ENCODE data around the gene ATAD2B.

Gene ATAD2B

DNA sequence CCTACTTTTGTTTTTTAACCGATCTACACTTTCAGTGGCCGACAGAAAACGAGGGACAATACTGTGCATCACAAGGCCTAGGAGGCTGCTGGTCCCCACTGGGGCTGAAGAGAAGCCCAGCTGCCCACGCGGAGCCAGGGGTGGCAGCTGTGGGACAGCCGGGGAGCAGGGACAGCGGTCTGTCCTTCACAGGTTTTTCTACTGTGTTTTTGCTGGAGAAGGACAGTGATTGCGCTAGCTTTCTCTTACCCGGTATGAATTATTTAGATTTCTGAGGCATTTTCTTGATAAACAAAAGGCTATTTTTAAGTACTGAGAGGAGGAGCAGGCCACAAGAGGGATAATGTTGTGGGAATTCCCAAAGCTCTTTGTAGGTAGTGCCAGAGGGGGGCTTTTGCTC is 219.8 kb downstream of the ATAD2B start:
- H3K27ac ChIP-seq (ENCODE audit: insufficient read depth in 1 of 2, low read depth in 1 of 2, low read length in 2 of 2, poor library complexity in 1 of 2, severe bottlenecking in 2 of 2), result no peak overlapping the region
- CTCF ChIA-PET, result no interaction called here
- WGBS (ENCODE audit: insufficient coverage), result 94% methylated on average over 8 of the region's 9 CpGs
- DNase-seq, result no peak
- H3K4me3 ChIP-seq (ENCODE audit: control insufficient read depth in 1 of 7, extremely low read depth in 1 of 7, insufficient read depth in 4 of 7, low read depth in 2 of 7, low read length in 6 of 7), result no peak overlapping the region
- H3K36me3 ChIP-seq (ENCODE audit: control insufficient read depth in 4 of 4, insufficient read depth in 4 of 4, low read length in 3 of 4), result peaks cover 2 to 13% (median 7%) of the 10 kb centered on the region in 4 experiments
- POLR2A ChIA-PET, result no interaction called here
- no peaks in the 10 kb centered on the region for H3K9me3 ChIP-seq (ENCODE audit: control extremely low read depth in 1 of 5, control insufficient read depth in 4 of 5, insufficient read depth in 2 of 5, low read depth in 1 of 5, low read length in 4 of 5)
- H3K4me1 ChIP-seq (ENCODE audit: control extremely low read depth in 1 of 4, control insufficient read depth in 4 of 4, insufficient read depth in 4 of 4, low read length in 3 of 4), result peaks cover 0 to 4% (median 0%) of the 10 kb centered on the region in 4 experiments
- H3K27me3 ChIP-seq (replicated peaks in 2 of 5; ENCODE audit: control insufficient read depth in 4 of 5, insufficient read depth in 5 of 5, low read length in 4 of 5), result no peaks in the 10 kb centered on the region

DNA sequence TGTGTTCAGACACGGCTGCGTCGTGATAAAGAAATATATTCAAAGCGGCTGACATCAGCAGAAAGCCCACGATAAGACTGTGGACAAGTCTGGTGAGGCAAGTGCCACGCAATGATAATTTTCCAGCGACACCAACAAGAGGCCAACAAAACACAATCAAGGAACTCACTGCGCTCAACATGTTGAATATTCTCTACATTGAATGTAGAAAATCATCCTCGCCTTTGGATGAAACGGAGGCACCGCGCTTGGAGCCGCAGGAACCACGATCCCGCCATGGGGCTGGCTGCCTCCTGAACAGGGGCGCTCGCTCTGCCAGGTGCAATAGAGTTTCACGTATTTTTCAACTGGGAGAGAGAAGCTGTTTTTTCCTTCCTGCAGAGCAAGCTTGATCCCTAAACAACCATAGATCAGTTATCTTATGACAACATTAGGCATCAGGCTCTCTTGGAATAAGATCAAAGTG is 220.3 kb downstream of the ATAD2B start:
- Histone ChIP-seq H3K4me3 (ENCODE audit: control insufficient read depth in 1 of 7, extremely low read depth in 1 of 7, insufficient read depth in 4 of 7, low read depth in 2 of 7, low read length in 6 of 7) (no peak overlapping the region), H3K27me3 (replicated peaks in 2 of 5; ENCODE audit: control insufficient read depth in 4 of 5, insufficient read depth in 5 of 5, low read length in 4 of 5) (no peaks in the 10 kb centered on the region), H3K27ac (ENCODE audit: insufficient read depth in 1 of 2, low read depth in 1 of 2, low read length in 2 of 2, poor library complexity in 1 of 2, severe bottlenecking in 2 of 2) (no peak overlapping the region), H3K9me3 (ENCODE audit: control extremely low read depth in 1 of 5, control insufficient read depth in 4 of 5, insufficient read depth in 2 of 5, low read depth in 1 of 5, low read length in 4 of 5) (no peaks in the 10 kb centered on the region), H3K36me3 (ENCODE audit: control insufficient read depth in 4 of 4, insufficient read depth in 4 of 4, low read length in 3 of 4) (peaks cover 0 to 13% (median 7%) of the 10 kb centered on the region in 4 experiments), H3K4me1 (ENCODE audit: control extremely low read depth in 1 of 4, control insufficient read depth in 4 of 4, insufficient read depth in 4 of 4, low read length in 3 of 4) (peaks cover 0 to 4% (median 0%) of the 10 kb centered on the region in 4 experiments)
- ChIA-PET POLR2A (no interaction called here), CTCF (no interaction called here)
- 99% methylated on average over 16 of the region's 18 CpGs for WGBS (ENCODE audit: insufficient coverage)
- no peak for DNase-seq

DNA sequence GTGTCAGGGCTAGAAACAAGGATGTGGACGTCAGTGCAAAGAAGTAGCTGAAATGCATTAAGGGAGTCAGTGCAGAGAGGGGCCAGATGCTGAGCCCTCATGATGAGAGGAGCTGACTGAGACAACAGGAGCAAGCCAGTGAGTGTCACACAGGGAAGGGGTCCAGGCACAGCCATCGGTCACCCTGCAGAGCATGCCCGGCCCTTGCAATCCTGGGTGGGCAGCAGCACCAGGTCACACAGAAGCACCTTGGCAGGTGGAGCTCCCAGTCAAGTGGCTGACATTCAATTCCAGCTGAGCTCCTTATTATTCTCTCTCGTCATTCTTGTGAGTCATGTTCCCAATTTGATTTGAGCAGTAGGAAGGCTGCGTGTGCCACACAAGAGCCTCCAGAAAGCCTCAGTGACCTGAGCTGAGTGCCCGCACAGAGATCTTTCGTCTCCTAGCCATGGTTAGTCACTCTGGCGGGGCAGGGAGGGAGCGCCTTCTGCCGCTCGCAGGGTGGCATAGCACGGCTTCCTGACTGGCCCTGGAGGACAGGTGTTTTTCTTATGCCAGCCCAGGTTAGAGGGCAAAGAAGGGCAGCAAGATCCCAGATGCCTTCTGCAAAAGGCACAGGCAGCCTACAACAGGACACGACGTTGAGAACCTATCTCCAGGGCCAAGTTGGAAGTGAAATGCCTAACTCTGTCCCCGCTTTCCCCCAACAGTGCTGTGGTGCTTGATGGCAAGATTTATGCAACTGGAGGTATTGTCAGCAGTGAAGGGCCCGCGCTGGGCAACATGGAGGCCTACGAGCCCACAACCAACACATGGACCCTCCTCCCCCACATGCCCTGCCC is 220.9 kb downstream of the ATAD2B start:
- Histone ChIP-seq H3K27me3 (replicated peaks in 2 of 5; ENCODE audit: control insufficient read depth in 4 of 5, insufficient read depth in 5 of 5, low read length in 4 of 5) (no peaks in the 10 kb centered on the region), H3K4me1 (ENCODE audit: control extremely low read depth in 1 of 4, control insufficient read depth in 4 of 4, insufficient read depth in 4 of 4, low read length in 3 of 4) (peaks cover 0 to 4% (median 0%) of the 10 kb centered on the region in 4 experiments), H3K9me3 (ENCODE audit: control extremely low read depth in 1 of 5, control insufficient read depth in 4 of 5, insufficient read depth in 2 of 5, low read depth in 1 of 5, low read length in 4 of 5) (no peaks in the 10 kb centered on the region), H3K27ac (ENCODE audit: insufficient read depth in 1 of 2, low read depth in 1 of 2, low read length in 2 of 2, poor library complexity in 1 of 2, severe bottlenecking in 2 of 2) (no peak overlapping the region), H3K36me3 (ENCODE audit: control insufficient read depth in 4 of 4, insufficient read depth in 4 of 4, low read length in 3 of 4) (peaks cover 0 to 13% (median 7%) of the 10 kb centered on the region in 4 experiments), H3K4me3 (ENCODE audit: control insufficient read depth in 1 of 7, extremely low read depth in 1 of 7, insufficient read depth in 4 of 7, low read depth in 2 of 7, low read length in 6 of 7) (no peak overlapping the region)
- POLR2A ChIA-PET, result no interaction called here
- CTCF ChIA-PET, result no interaction called here
- no peak for DNase-seq
- 97% methylated on average over 18 of the region's 18 CpGs for WGBS (ENCODE audit: insufficient coverage)

DNA sequence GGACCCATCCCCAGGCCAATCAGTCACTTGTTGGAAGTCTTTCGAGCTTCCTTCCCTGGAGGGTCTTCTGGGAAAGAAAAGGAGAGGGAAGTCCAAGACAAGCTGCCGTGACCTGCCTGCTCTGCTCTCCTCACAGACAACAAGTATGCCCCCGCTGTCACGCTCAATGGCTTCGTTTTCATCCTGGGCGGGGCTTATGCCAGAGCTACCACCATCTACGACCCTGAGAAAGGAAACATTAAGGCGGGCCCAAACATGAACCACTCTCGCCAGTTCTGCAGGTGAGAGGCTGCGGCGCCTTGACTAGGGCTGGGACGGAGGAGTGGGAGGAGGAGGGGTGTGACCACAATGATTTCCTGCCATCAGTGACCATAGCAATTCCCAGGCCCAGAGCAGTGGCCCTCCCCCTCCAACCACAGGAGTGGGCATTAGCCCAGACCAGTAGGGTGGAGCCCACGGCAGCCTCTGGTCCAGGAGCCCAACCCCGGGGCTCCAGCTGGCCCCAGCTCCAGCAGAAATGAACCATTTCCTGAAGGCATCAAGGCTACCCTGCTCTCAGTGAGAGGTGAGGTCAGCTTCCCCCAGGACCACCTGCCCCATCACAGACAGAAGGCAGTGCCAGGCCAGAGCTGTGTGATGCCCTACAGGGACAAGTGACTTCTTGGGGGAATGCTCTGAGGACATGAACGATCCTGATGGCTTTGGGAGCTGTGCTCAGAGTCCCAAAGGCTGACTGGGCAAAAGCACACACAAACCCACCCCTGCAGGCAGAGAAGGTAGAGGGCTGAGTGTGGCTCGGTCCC is 223.1 kb downstream of the ATAD2B start:
- Histone ChIP-seq H3K4me1 (ENCODE audit: control extremely low read depth in 1 of 4, control insufficient read depth in 4 of 4, insufficient read depth in 4 of 4, low read length in 3 of 4) (peaks cover 0 to 4% (median 0%) of the 10 kb centered on the region in 4 experiments), H3K4me3 (ENCODE audit: control insufficient read depth in 1 of 7, extremely low read depth in 1 of 7, insufficient read depth in 4 of 7, low read depth in 2 of 7, low read length in 6 of 7) (no peak overlapping the region), H3K27me3 (replicated peaks in 2 of 5; ENCODE audit: control insufficient read depth in 4 of 5, insufficient read depth in 5 of 5, low read length in 4 of 5) (no peaks in the 10 kb centered on the region), H3K36me3 (ENCODE audit: control insufficient read depth in 4 of 4, insufficient read depth in 4 of 4, low read length in 3 of 4) (peaks cover 2 to 6% (median 5%) of the 10 kb centered on the region in 4 experiments), H3K27ac (ENCODE audit: insufficient read depth in 1 of 2, low read depth in 1 of 2, low read length in 2 of 2, poor library complexity in 1 of 2, severe bottlenecking in 2 of 2) (no peak overlapping the region), H3K9me3 (ENCODE audit: control extremely low read depth in 1 of 5, control insufficient read depth in 4 of 5, insufficient read depth in 2 of 5, low read depth in 1 of 5, low read length in 4 of 5) (peaks cover 0 to 10% (median 0%) of the 10 kb centered on the region in 5 experiments)
- ChIA-PET POLR2A (interaction anchor here (0.6 kb wide), 1 partner anchor 74 kb away, joined by 3 read pairs; no protein-coding TSS in a partner anchor), CTCF (no interaction called here)
- DNase-seq, result no peak
- WGBS (ENCODE audit: insufficient coverage), result 97% methylated on average over 10 of the region's 16 CpGs

DNA sequence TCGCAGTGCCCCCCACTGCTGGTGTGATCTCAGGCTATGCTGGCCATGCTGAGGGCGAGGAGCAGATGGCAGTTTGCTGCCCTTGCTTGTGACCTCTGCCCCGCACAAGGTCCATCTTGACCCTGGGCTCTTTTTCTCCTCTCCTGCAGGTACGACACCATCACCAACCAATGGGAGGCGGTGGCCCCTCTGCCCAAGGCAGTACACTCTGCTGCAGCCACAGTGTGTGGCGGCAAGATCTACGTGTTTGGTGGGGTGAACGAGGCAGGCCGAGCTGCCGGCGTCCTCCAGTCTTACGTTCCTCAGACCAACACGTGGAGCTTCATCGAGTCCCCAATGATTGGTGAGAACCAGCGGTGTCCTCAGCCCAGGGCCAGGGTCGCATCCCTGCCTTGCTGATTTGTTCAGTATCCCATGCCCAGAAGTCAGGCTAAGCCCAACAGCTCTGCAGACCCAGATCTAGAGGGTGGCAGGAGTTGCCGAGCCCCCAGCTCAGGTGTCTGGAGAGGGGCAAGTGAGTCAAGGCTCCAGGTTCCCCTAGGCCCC is 223.8 kb downstream of the ATAD2B start:
- Histone ChIP-seq H3K36me3 (ENCODE audit: control insufficient read depth in 4 of 4, insufficient read depth in 4 of 4, low read length in 3 of 4) (peaks cover 2 to 6% (median 4%) of the 10 kb centered on the region in 4 experiments), H3K27ac (ENCODE audit: insufficient read depth in 1 of 2, low read depth in 1 of 2, low read length in 2 of 2, poor library complexity in 1 of 2, severe bottlenecking in 2 of 2) (no peak overlapping the region), H3K9me3 (ENCODE audit: control extremely low read depth in 1 of 5, control insufficient read depth in 4 of 5, insufficient read depth in 2 of 5, low read depth in 1 of 5, low read length in 4 of 5) (peaks cover 0 to 10% (median 0%) of the 10 kb centered on the region in 5 experiments), H3K27me3 (replicated peaks in 2 of 5; ENCODE audit: control insufficient read depth in 4 of 5, insufficient read depth in 5 of 5, low read length in 4 of 5) (no peaks in the 10 kb centered on the region), H3K4me1 (ENCODE audit: control extremely low read depth in 1 of 4, control insufficient read depth in 4 of 4, insufficient read depth in 4 of 4, low read length in 3 of 4) (peaks cover 0 to 4% (median 0%) of the 10 kb centered on the region in 4 experiments), H3K4me3 (ENCODE audit: control insufficient read depth in 1 of 7, extremely low read depth in 1 of 7, insufficient read depth in 4 of 7, low read depth in 2 of 7, low read length in 6 of 7) (no peak overlapping the region)
- WGBS (ENCODE audit: insufficient coverage), result 98% methylated on average over 14 of the region's 17 CpGs
- ChIA-PET POLR2A (no interaction called here), CTCF (no interaction called here)
- no peak for DNase-seq

DNA sequence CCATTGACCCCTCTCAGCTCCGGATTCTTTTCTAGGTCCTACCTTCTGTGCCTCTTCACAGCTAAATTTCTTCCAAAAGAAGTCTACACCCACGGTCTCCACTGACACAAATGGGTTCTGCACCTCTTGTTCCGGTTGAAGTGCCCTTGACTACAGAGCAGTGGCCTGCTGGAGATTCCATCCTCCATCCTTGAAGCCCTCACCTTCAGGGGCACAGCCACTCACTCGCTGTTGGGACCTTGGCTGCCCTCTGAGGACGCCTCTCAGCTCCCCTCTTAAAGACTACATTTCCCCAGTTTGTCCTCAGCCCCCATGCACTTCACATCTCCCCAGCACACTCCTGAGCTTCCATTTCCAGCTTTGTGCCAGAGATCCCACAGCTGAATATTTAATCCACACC is 226.3 kb downstream of the ATAD2B start:
- H3K4me1 ChIP-seq (ENCODE audit: control extremely low read depth in 1 of 4, control insufficient read depth in 4 of 4, insufficient read depth in 4 of 4, low read length in 3 of 4), result peaks cover 0 to 4% (median 0%) of the 10 kb centered on the region in 4 experiments
- peaks cover 0 to 10% (median 0%) of the 10 kb centered on the region in 5 experiments for H3K9me3 ChIP-seq (ENCODE audit: control extremely low read depth in 1 of 5, control insufficient read depth in 4 of 5, insufficient read depth in 2 of 5, low read depth in 1 of 5, low read length in 4 of 5)
- peaks cover 0 to 5% (median 3%) of the 10 kb centered on the region in 4 experiments for H3K36me3 ChIP-seq (ENCODE audit: control insufficient read depth in 4 of 4, insufficient read depth in 4 of 4, low read length in 3 of 4)
- CTCF ChIA-PET, result no interaction called here
- H3K27ac ChIP-seq (ENCODE audit: insufficient read depth in 1 of 2, low read depth in 1 of 2, low read length in 2 of 2, poor library complexity in 1 of 2, severe bottlenecking in 2 of 2), result no peak overlapping the region
- WGBS (ENCODE audit: insufficient coverage), result 100% methylated on average over 4 of the region's 5 CpGs
- H3K27me3 ChIP-seq (replicated peaks in 2 of 5; ENCODE audit: control insufficient read depth in 4 of 5, insufficient read depth in 5 of 5, low read length in 4 of 5), result no peaks in the 10 kb centered on the region
- DNase-seq, result no peak
- POLR2A ChIA-PET, result no interaction called here
- H3K4me3 ChIP-seq (ENCODE audit: control insufficient read depth in 1 of 7, extremely low read depth in 1 of 7, insufficient read depth in 4 of 7, low read depth in 2 of 7, low read length in 6 of 7), result no peak overlapping the region
